Mesodermal cell (in vitro differentiated cells): ENCODE results near the gene SIRPA.

Experiments
- H3K27ac ChIP-seq: 2 replicates; pipeline ENCODE4 v1.7.0; 2013; ENCODE audit warnings: mild to moderate bottlenecking, low read depth, low read length, moderate library complexity; ENCODE audit not compliant: severe bottlenecking
- H3K36me3 ChIP-seq: 2 replicates; pipeline ENCODE4 v1.7.1; 2013; ENCODE audit warnings: mild to moderate bottlenecking, low read length, moderate library complexity; ENCODE audit not compliant: control insufficient read depth, insufficient read depth
- H3K4me1 ChIP-seq: one replicate; pipeline ENCODE4 v1.7.1; 2013; ENCODE audit warnings: mild to moderate bottlenecking, low read length; ENCODE audit not compliant: insufficient read depth, control insufficient read depth, poor library complexity, severe bottlenecking
- H3K4me3 ChIP-seq: 2 replicates; pipeline ENCODE4 v1.7.0; 2013; ENCODE audit warnings: low read length, control low read depth, mild to moderate bottlenecking; ENCODE audit not compliant: insufficient read depth, poor library complexity, severe bottlenecking; ENCODE audit errors: extremely low read depth
- H3K9me3 ChIP-seq: 2 replicates; pipeline ENCODE4 v1.7.1; 2013; ENCODE audit warnings: mild to moderate bottlenecking, low read length, moderate library complexity; ENCODE audit not compliant: control insufficient read depth
- WGBS, 2 experiments: methylation state at CpG; one replicate each; pipeline ENCODE4 v1.1.5; 2013; ENCODE audit warnings: missing lambda C conversion rate in 2 of 2; ENCODE audit not compliant: insufficient coverage in 2 of 2; 5-methylcytosine and 5-hydroxymethylcytosine counted together

SIRPA gene

DNA sequence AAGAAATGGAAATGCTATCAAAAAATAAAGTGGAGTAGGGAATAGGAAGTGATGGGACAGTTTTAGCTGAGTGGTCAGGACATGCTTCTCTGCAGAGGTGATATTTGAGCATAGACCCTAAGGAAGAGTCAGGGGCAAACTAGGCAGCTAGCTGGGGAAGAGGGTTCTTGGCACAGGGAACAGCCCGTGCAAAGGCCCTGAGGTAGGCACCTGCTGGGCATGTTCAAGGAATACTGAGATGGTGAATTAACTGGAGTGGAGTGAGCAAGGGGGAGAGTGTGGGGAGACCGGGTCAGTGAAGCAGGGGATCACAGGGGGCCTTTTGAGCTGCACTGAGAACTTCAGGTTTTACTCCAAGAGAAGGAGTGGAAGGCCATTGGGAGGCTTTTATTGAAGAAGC lies 7.5 kb upstream of the SIRPA start:
- WGBS, 2 experiments: 74 to 93% methylated on average over 1 to 2 of the region's 2 CpGs

DNA sequence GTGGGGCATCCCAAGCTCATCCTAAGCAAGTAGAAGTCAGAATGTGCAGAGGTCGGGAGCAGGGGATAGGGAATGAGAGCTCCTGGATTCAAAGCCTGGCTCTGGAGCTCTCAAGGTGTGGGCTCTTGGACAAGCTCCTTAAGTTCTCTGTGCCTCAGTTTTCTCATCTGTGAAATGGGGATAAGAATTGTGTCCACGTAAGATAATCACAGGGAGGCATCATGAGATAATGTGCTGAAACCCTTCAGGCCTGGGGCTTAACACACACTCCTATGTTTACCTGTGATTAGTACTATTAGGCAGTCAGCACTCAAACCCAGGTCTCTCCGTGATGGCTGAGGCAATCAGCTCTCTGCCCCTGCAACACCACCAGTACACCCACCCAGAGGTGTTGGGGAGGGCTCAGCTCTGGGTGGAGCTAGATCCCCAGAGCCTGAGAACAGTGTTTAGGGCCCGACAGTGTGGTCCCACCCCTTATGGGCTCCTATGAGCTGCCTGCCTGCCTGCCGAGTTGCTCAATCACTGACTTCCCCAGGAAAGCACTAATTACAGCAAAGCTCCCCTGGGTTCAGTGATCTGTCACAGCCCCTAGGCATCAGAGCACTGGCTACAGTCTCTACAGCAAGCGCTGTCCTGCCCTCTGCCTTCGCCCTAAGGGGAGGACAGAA lies 6.3 kb upstream of the SIRPA start:
- H3K9me3 ChIP-seq: no peaks in the 10 kb centered on the region
- peaks cover 14% of the 10 kb centered on the region for H3K4me1 ChIP-seq
- H3K27ac ChIP-seq: no peak overlapping the region
- H3K4me3 ChIP-seq: no peak overlapping the region
- WGBS, 2 experiments: 65 to 69% methylated on average over 5 of the region's 7 CpGs
- no peaks in the 10 kb centered on the region for H3K36me3 ChIP-seq

More for the DNA sequence above, 7.5 kb upstream of the SIRPA start:
- Histone ChIP-seq H3K4me1 (peaks cover 10% of the 10 kb centered on the region), H3K4me3 (no peak overlapping the region), H3K27ac (no peak overlapping the region), H3K9me3 (no peaks in the 10 kb centered on the region), H3K36me3 (no peaks in the 10 kb centered on the region)

DNA sequence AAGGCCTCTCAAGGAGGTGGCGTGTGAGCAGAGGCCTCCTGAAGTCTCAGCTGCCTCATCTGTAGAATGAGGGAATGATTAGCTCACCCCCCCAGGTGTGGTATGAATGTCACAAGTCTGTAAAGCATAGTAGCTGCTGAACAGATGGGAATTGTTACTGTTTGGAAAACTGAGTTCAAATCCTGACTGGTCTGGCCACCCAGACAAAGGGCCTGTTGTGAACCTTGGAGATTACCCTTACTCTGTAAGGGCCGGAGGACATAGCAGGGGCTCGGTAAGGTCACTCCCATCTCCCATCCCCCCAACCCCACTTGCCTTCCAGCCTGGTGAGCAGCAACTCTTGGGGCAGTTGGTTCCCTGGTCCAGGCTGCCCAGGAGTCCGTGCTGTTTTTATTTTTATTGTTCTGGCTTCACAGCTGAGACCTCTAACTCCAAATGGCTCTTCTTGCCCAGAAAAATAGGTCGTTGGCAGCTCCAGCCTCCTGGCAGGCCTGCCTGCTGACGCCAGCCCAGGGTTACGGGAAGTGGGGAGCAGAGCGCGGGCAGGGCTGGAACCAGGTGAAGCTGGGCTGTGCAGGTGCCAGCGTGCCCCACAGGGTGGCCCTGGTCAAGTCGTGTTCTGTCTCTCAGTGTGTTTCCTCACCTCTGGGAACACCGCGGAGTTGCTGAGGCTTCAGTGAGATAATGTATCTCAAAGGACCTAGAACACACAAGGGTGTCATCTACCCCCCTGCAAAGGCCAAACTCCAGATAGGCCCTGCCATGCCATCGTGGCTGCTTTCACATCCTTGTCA lies 4.5 kb upstream of the SIRPA start:
- H3K27ac ChIP-seq: no peak overlapping the region
- peaks cover 14% of the 10 kb centered on the region for H3K4me1 ChIP-seq
- WGBS, 2 experiments: 84 to 85% methylated on average over 13 to 14 of the region's 14 CpGs
- H3K9me3 ChIP-seq: no peaks in the 10 kb centered on the region
- H3K4me3 ChIP-seq: no peak overlapping the region
- no peaks in the 10 kb centered on the region for H3K36me3 ChIP-seq

DNA sequence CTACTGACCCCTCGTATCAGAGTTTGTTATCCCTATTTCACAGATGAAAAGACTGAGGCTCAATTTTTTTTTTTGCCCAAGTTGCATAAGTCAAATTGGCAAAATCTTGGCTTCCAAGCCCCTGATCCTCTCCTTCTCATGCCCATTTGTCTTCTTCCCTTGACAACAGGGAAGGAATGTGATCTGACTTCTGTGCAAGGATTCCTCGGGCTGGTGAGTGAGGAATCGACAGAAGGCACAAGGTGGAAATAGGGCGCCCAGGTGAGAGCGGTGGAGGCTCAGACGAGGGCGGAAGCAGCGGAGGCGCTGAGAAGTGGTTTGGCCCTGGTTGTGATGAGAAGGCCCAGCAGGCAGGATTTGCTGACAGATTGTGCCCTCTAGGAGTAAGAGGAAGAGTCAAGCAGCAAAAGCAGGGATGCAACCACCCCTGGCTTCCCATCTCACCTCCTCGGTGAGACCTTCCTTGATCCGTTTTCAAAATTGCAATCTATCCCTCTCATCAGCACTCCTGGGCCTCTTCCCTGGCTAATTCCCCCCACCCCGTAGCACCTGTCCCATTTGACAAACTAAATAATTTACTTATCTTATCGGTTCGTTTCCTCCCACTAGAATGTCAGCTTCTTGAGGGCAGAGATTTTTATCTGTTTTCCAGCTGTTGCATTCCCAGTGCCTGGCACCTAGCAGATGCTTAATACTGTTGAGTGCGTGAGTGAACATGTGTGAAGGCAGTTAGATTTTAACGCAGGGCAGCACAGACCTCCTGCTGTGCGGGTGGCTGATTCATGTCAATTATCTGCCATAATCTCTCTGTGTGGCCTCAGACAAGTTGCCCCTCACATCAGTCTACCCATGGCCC lies 3.7 kb upstream of the SIRPA start:
- 75 to 84% methylated on average over 16 of the region's 17 CpGs for WGBS, 2 experiments
- Histone ChIP-seq H3K4me3 (no peak overlapping the region), H3K9me3 (no peaks in the 10 kb centered on the region), H3K4me1 (peaks cover 19% of the 10 kb centered on the region), H3K36me3 (no peaks in the 10 kb centered on the region), H3K27ac (no peak overlapping the region)

DNA sequence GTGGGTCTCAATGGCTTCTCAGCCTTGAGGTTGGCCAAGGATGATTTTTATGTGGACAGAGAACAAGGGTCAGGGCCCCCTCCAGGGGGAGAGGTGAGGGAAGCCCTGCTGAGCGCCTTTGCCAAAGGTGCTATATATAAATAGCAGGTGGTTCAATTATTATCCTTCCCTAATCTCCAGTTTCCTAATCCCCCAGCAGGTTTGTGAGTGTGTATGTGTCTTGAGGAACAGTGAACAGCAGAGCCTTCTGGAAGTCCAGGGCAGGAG lies 3.2 kb upstream of the SIRPA start:
- no CpG with 5 or more reads among the region's 1 CpG for WGBS, 2 experiments

DNA sequence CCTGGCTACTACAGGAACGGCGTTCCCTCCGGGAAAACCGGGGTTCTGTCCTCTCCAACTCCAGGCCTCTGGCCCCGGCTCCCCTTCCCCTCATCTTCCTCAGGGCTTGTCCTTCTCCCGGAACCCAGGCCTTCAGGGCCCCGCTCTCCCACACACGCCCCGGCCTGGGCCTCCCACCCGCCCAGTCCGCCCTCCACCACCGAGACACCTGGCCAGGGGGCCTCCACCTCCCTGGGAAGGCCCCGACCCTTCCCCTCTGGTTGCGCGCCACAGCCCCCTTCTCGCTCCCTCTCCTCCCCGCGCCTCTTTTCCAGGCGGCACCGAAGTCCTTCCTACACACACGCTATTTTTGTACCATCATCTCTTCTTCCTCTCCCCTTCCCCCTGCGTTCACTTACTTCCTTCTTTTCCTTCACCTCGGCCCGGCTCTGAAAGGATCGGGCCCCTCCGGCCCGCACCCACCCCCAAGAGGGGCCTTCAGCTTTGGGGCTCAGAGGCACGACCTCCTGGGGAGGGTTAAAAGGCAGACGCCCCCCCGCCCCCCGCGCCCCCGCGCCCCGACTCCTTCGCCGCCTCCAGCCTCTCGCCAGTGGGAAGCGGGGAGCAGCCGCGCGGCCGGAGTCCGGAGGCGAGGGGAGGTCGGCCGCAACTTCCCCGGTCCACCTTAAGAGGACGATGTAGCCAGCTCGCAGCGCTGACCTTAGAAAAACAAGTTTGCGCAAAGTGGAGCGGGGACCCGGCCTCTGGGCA lies 1.3 kb upstream of the SIRPA start:
- Histone ChIP-seq H3K27ac (peak overlapping the region; percentile 23), H3K36me3 (no peaks in the 10 kb centered on the region), H3K4me1 (peaks cover 25% of the 10 kb centered on the region), H3K4me3 (peak overlapping the region; percentile 53), H3K9me3 (no peaks in the 10 kb centered on the region)
- WGBS, 2 experiments: 9 to 13% methylated on average over 36 to 42 of the region's 54 CpGs

More for the DNA sequence above, 3.2 kb upstream of the SIRPA start:
- Histone ChIP-seq H3K4me3 (no peak overlapping the region), H3K9me3 (no peaks in the 10 kb centered on the region), H3K36me3 (no peaks in the 10 kb centered on the region), H3K4me1 (peaks cover 24% of the 10 kb centered on the region), H3K27ac (no peak overlapping the region)

DNA sequence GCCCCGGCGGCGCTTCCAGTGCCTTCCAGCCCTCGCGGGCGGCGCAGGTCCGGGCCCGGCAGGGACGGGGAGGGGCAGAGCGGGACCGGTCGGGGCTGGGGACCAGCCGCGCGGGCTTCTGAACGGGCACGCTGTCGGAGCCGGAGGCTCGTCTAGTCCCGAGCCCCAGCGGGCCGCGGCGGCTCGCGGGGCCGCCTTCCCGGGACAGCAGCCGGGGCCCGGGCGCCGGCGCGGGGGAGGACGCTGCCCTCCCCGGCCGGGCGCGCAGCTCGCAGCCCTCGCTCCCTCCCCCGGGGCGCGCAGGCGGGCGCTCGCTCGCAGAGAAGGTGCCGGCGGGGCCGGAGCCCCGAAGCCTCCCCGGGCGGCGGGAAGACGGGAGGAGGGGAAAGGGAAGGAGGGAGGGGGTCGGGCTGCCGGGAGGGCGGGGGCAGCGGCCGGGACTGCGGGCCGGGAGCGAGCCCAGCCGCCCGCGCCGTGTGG lies 696 bp upstream of the SIRPA start:
- WGBS, 2 experiments: 1% methylated on average over 40 to 53 of the region's 70 CpGs
- no peaks in the 10 kb centered on the region for H3K9me3 ChIP-seq
- H3K4me1 ChIP-seq: peaks cover 25% of the 10 kb centered on the region
- no peaks in the 10 kb centered on the region for H3K36me3 ChIP-seq
- H3K4me3 ChIP-seq: peak overlapping the region; percentile 53
- H3K27ac ChIP-seq: peak overlapping the region; percentile 23

DNA sequence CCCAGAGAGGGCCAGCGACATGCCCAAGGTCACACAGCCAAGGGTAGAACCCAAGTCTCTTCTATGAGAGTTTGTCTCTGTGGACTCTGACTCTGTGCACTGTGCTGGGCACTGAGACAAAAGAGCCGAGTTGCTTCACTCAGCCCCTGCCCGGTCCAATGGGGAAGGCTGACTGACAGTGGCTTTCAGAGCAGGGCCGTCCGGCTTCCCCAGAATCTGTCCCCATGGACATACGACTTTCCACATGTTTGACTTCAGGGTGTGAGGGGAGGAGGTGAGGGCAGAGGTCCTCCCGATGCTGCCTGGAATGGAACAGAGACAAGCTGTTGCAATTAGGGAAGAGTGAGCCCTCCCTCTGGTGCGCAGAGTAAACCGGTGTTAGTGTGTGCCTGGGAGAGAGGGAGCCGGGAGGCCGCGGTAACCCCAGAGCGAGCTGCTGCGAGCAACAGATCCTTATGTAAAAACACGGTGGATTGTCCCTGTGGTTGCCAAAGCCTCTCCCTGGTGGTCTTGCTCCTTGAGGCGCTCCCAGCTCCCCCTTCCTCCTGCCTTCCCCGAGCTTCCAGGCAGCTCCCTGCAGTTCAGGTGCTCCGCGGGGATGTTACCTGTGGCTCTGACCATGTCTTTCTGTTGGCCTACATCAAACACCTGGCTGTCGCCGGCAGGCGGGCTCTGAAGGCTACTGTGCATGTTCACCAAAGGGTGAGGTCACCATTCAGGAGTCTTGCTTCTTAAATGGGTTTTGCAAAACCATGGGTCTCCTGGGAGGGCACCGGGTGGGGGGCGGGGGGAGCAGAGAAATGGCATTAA lies 672 bp downstream of the SIRPA start:
- H3K9me3 ChIP-seq: no peaks in the 10 kb centered on the region
- H3K36me3 ChIP-seq: no peaks in the 10 kb centered on the region
- H3K27ac ChIP-seq: no peak overlapping the region
- peak overlapping the region; percentile 53 for H3K4me3 ChIP-seq
- 7 to 11% methylated on average over 20 of the region's 24 CpGs for WGBS, 2 experiments
- H3K4me1 ChIP-seq: peaks cover 21% of the 10 kb centered on the region

DNA sequence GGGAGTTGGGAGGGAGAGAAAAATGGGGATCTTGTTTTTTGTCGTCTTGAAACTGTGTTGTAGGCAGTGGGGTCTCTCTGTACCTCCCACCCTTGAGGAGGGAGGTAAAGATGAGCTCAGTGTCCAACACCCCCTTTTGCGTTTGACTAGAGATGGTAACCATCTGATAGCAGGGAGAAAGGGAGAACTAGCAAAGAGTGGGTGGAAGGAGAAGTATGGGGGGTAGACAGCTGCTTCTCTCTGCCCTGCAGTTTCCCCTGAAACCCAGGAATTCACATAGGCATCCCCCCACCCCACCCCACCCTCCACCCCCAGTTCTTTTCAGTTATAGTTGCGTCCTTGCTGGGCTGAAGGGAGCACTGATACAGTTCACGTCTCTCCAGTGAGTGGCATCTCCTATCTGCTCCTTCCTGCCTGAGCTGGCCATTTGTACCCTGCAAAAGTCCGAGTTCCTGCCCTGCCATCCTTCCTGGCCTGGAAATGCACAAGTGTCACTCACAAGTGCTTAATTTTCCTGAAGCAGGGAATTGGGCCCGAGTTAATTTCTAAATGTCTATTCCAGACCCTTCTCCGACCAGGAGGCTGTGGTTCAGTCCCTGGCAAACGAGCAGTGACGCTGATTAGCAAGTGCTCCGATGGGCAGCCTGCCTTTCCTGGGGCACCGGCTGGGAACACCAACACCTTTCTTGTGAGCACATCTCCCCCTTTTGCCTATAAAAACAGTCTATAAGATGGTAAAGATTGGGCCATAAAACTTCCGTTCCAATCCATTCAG lies 1.5 kb downstream of the SIRPA start:
- H3K27ac ChIP-seq: no peak overlapping the region
- 78 to 90% methylated on average over 8 to 9 of the region's 12 CpGs for WGBS, 2 experiments
- H3K36me3 ChIP-seq: no peaks in the 10 kb centered on the region
- peaks cover 20% of the 10 kb centered on the region for H3K4me1 ChIP-seq
- H3K9me3 ChIP-seq: no peaks in the 10 kb centered on the region
- H3K4me3 ChIP-seq: peak overlapping the region; percentile 53
